Heart left ventricle (tissue), 16 donors: ENCODE measurements around the gene CYSLTR1. TPM values are rescaled to one million over a fixed set of nuclear protein-coding genes. Genes with fewer than 3 reads are reported as not detected.
A peak's percentile ranks its signal among the peaks of the same experiment; 100 is the strongest.

ENCODE experiments used
- ATAC-seq, 4 donors: fragments of 200-7000 bp; cut with Tn5 transposase; one replicate each; pipeline ENCODE4 v1.9.1; 2020 to 2022; ENCODE audit warnings: moderate library complexity in 4 of 4, mild to moderate bottlenecking in 3 of 4, moderate number of reproducible peaks in 1 of 4
- DNase-seq, 5 donors: peaks; one replicate each; pipeline ENCODE4 v3.0.0-alpha.2; 2020
- H3K27ac ChIP-seq, 12 donors: fragments of 200-600 bp; sonication (generic) in 4 of 12; one replicate each; pipeline versions ENCODE4 v1.5.0 to v1.8.0; 2016 to 2022; ENCODE audit warnings: mild to moderate bottlenecking in 2 of 12
- H3K27me3 ChIP-seq, 9 donors: fragments of 200-600 bp; sonication (generic) in 2 of 9; one replicate each; pipeline versions ENCODE4 v1.5.1 to v1.8.0; 2016 to 2022; ENCODE audit warnings: mild to moderate bottlenecking in 3 of 9
- H3K36me3 ChIP-seq, 9 donors: fragments of 200-600 bp; sonication (generic) in 2 of 9; one replicate each; pipeline versions ENCODE4 v1.5.0 to v1.8.0; 2018 to 2022; ENCODE audit warnings: mild to moderate bottlenecking in 2 of 9
- H3K4me1 ChIP-seq, 12 donors: fragments of 200-600 bp; sonication (generic) in 4 of 12; one replicate each; pipeline versions ENCODE4 v1.5.0 to v1.8.0; 2016 to 2022; ENCODE audit warnings: mild to moderate bottlenecking in 3 of 12
- H3K4me3 ChIP-seq, 12 donors: fragments of 200-600 bp; sonication (generic) in 4 of 12; one replicate each; pipeline versions ENCODE4 v1.5.0 to v1.8.0; 2017 to 2022; ENCODE audit warnings: mild to moderate bottlenecking in 9 of 12, moderate library complexity in 4 of 12
- H3K9me3 ChIP-seq, 12 donors: fragments of 200-600 bp; sonication (generic) in 4 of 12; one replicate each; pipeline versions ENCODE4 v1.5.0 to v1.8.0; 2016 to 2022; ENCODE audit warnings: mild to moderate bottlenecking in 1 of 12
- POLR2A ChIP-seq, 2 donors: fragments of 450-650 bp; IDR thresholded peaks; one replicate each; pipeline ENCODE4 v1.6.1; 2017; ENCODE audit warnings: antibody characterized with exemption in 2 of 2, mild to moderate bottlenecking in 2 of 2, moderate library complexity in 2 of 2
- WGBS, 4 donors: extraction: QIAGEN DNeasy Blood & Tissue Kit in 2 of 4; methylation state at CpG; one replicate each; pipeline versions ENCODE4 v1.1.5 to v1.1.7; 2013 to 2018; 5-methylcytosine and 5-hydroxymethylcytosine counted together
- intact Hi-C, 10 donors: fragments of 100-400 bp; cut with DNase I; formaldehyde crosslinking; loops; one replicate each; pipeline versions ENCODE4 v1.11.1 to v1.14.2; 2022
- long read RNA-seq, 3 donors: library from polyadenylated mRNA; unstranded; transcript quantifications; one replicate each; pipeline ENCODE4 v2.0.0, GENCODE V29; 2020 to 2021
- polyA plus RNA-seq, 2 donors: library from polyadenylated mRNA; stranded (reverse); fragments of 200-250 nt; gene quantifications; one replicate each; pipeline ENCODE4 v1.2.3, GENCODE V29; 2013
- total RNA-seq, 9 donors: library from RNA; depleted of rRNA in 2 of 9; stranded (reverse); fragments of >200 nt in 2 of 9; fragmentation: NEBNext Ultra II Directional in 3 of 9; extraction: Animal tissue kit (Norgen Biotek cat#: 25700) in 3 of 9; gene quantifications; one replicate each; pipeline versions ENCODE4 v1.1.0 to v1.2.4, GENCODE V29; 2016 to 2023
- TF ChIP-seq, protein P1 (sequence below), 12 donors: fragments of 200-600 bp; sonication (generic) in 4 of 12; IDR thresholded peaks; one replicate each; pipeline versions ENCODE4 v1.5.0 to v1.8.0; 2018 to 2022; ENCODE audit warnings: antibody characterized with exemption in 12 of 12, mild to moderate bottlenecking in 5 of 12
- donor health status: ischemic (EF 13 %, LVEDD 7.1; RV severe dilation, severe dysfunction).
- donor health status: healthy with polysubstance abuse.
- donor health status: DM: no; HTN: yes; CAD: no.
- donor health status: DM: no; HTN: no; CAD: no.
- donor health status: ischemic (EF 25% LVEDD 6.9; RV normal size, moderate dysfunction).
- donor health status: ischemic (EF 25% LVEDD 5.7; RV mildly dilated, moderate dysfunction).
- donor health status: healthy.
- donor health status: DM: yes; HTN: yes; CAD: no.
- donor health status: ischemic (EF 35%, LVEDD 5.7; RV mildly dilated, moderate dysfunction).
- donor health status: nonischemic (EF 11% LVEDD 7.7; RV severe dilation, severe dysfunction).
- donor health status: DM: yes; HTN: yes; CAD: no.
- donor health status: PGD.
- donor health status: ischemic (EF 29% LVEDD 5.4; RV normal size, mild dysfunction).
- donor health status: nonischemic (EF 23%, LVEDD 6.1; RV moderate dilation, normal function).

The CYSLTR1 gene
- total RNA-seq, result 1 to 10 TPM in 6 of 9 donors, under 1 TPM in 3; 0.42 to 3.9 (median 1.2) TPM
- under 1 TPM; 0.30 to 0.42 TPM for polyA plus RNA-seq
- long read RNA-seq, donor 1, result 0 reads
- long read RNA-seq, donor 2, result 0 reads
- long read RNA-seq, donor 3, partial matches to known transcripts, result 0 of 1 reads
- long read RNA-seq, donor 3, other reads (novel, unspliced or antisense), result 0 of 1 reads

GRCh38 chrX:78327370-78328086 lies at the start of gene CYSLTR1:
Gene CYSLTR1, minus strand, starts transcription at chrX:78327611. Its CDS starts 53,865 bp downstream, at chrX:78273746.
- no peaks in the 10 kb centered on the region for H3K9me3 ChIP-seq
- H3K27ac ChIP-seq, result peak within 1 kb of the TSS in 2 of 12 donors; percentile 42 to 55
- no peaks in the 10 kb centered on the region for H3K36me3 ChIP-seq
- peak in 1 of 4 donors; percentile 48 for ATAC-seq
- peak within 1 kb of the TSS in 8 of 12 donors; percentile 21 to 51 (median 42) for H3K4me3 ChIP-seq
- 15 to 28% (median 21%) methylated on average over 7 of the region's 7 CpGs for WGBS, 4 donors
- intact Hi-C loops, result no loop called here
- DNase-seq, result peak in 1 of 5 donors; percentile 15
- no peak for TF ChIP-seq POLR2A (IDR thresholded peaks at IDR 0.05)
- TF ChIP-seq, protein P1, sequence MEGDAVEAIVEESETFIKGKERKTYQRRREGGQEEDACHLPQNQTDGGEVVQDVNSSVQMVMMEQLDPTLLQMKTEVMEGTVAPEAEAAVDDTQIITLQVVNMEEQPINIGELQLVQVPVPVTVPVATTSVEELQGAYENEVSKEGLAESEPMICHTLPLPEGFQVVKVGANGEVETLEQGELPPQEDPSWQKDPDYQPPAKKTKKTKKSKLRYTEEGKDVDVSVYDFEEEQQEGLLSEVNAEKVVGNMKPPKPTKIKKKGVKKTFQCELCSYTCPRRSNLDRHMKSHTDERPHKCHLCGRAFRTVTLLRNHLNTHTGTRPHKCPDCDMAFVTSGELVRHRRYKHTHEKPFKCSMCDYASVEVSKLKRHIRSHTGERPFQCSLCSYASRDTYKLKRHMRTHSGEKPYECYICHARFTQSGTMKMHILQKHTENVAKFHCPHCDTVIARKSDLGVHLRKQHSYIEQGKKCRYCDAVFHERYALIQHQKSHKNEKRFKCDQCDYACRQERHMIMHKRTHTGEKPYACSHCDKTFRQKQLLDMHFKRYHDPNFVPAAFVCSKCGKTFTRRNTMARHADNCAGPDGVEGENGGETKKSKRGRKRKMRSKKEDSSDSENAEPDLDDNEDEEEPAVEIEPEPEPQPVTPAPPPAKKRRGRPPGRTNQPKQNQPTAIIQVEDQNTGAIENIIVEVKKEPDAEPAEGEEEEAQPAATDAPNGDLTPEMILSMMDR (IDR thresholded peaks at IDR 0.05), result no peak
- no peaks in the 10 kb centered on the region for H3K27me3 ChIP-seq
- H3K4me1 ChIP-seq, result peaks cover 0 to 17% (median 0%) of the 10 kb centered on the region in 12 donors

DNA sequence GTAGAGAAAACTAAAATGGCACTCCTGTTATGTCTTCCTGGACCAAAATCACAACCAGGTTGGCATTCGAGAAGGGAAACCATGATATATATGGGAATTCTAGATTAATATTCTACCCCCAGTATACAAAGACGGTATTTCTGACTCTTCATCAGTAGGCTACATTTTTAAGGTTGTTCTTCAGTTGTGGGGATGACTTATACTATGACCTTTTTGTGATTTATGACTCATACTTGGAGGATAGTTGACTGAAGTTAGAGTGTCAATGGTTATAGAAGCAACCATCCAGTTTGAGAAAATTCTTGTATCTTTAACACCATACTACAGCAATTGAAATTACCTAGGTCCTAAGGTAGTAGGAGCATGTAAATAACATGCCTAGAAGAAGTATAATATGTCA lies 49.8 kb upstream of the CYSLTR1 start:
- Histone ChIP-seq H3K9me3 (peaks cover 0 to 4% (median 0%) of the 10 kb centered on the region in 12 donors), H3K27me3 (no peaks in the 10 kb centered on the region), H3K4me3 (no peak overlapping the region), H3K27ac (no peak overlapping the region), H3K36me3 (no peaks in the 10 kb centered on the region), H3K4me1 (peaks cover 0 to 7% (median 0%) of the 10 kb centered on the region in 12 donors)
- ATAC-seq (no peak), DNase-seq (no peak)
- intact Hi-C loops, result no loop called here
- 70 to 93% (median 77%) methylated on average over 2 of the region's 2 CpGs for WGBS, 4 donors
- TF ChIP-seq, protein P1 (IDR thresholded peaks at IDR 0.05), result no peak
- no peak for TF ChIP-seq POLR2A (IDR thresholded peaks at IDR 0.05)

DNA sequence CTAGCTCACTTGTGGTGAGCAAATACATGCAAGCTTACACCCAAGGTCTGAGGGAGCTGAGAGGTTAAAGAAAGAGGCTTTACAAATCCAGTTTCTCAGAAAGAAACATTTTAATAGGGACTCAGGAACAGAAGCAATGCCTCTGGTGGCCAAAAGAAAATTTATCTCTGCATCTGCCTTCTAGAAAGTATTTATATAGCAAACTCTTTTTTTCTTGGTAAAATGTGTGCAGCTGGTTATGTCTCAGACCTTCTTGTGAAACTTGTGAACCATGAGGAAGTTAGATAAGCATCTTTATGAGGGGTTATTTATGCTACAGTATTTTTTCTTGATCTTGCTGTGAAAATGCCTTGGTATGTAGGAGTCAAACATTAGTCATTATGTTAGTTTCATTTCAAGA lies 48.5 kb upstream of the CYSLTR1 start:
- DNase-seq (no peak), ATAC-seq (no peak)
- Histone ChIP-seq H3K4me1 (peaks cover 0 to 7% (median 0%) of the 10 kb centered on the region in 12 donors), H3K27ac (no peak overlapping the region), H3K27me3 (no peaks in the 10 kb centered on the region), H3K4me3 (no peak overlapping the region), H3K36me3 (no peaks in the 10 kb centered on the region), H3K9me3 (no peaks in the 10 kb centered on the region)
- intact Hi-C loops, result no loop called here
- TF ChIP-seq, protein P1 (IDR thresholded peaks at IDR 0.05), result no peak
- TF ChIP-seq POLR2A (IDR thresholded peaks at IDR 0.05), result no peak

DNA sequence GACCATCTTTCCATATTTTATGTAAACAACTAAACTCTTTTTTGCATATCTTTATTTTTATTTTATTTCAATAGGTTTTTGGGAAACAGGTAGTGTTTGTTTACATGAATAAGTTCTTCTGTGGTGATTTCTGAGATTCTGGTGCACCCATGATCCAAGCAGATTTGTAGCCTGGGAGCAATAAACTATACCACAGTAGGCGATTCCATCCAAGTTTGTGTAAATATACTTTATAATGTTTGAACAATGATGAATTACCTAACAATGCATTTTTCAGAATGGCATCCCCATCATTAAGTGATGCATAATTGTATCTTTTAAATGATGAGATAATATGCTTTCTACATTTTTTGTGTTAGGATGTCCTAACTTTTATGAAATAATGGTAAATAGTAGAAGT lies 39.2 kb upstream of the CYSLTR1 start:
- intact Hi-C loops, result no loop called here
- Histone ChIP-seq H3K27ac (no peak overlapping the region), H3K4me1 (no peaks in the 10 kb centered on the region), H3K27me3 (no peaks in the 10 kb centered on the region), H3K4me3 (no peak overlapping the region), H3K36me3 (no peaks in the 10 kb centered on the region), H3K9me3 (peaks cover 0 to 6% (median 0%) of the 10 kb centered on the region in 12 donors)
- DNase-seq (no peak), ATAC-seq (no peak)
- 64 to 89% (median 75%) methylated on average over 1 of the region's 1 CpG for WGBS, 4 donors
- TF ChIP-seq, protein P1 (IDR thresholded peaks at IDR 0.05), result no peak
- TF ChIP-seq POLR2A (IDR thresholded peaks at IDR 0.05), result no peak
